Measurements from ENCODE around the gene ZBTB21.

DNA sequence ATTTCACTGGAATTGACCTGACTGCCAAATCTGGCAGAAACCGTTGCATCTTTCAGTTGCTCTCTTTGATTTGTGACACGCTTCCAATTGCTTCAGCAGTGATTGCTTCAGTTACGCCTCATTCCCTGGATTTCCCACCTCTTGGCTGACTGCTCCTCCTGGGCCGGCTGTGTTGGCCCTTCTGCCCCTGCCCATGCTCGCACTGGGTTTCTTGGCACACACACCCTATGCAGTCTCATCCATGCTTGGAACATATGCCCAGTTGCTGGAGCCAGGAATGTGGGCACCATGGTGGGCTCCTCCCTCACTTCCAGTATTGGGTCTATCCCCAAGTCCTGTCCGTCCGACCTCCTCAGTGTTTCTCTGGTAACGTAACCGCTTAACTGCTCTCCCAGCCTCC is 2.2 kb upstream of the ZBTB21 start:
- no peak for TF ChIP-seq CEBPB (IDR thresholded peaks at IDR 0.05)
- TF ChIP-seq, protein P1, sequence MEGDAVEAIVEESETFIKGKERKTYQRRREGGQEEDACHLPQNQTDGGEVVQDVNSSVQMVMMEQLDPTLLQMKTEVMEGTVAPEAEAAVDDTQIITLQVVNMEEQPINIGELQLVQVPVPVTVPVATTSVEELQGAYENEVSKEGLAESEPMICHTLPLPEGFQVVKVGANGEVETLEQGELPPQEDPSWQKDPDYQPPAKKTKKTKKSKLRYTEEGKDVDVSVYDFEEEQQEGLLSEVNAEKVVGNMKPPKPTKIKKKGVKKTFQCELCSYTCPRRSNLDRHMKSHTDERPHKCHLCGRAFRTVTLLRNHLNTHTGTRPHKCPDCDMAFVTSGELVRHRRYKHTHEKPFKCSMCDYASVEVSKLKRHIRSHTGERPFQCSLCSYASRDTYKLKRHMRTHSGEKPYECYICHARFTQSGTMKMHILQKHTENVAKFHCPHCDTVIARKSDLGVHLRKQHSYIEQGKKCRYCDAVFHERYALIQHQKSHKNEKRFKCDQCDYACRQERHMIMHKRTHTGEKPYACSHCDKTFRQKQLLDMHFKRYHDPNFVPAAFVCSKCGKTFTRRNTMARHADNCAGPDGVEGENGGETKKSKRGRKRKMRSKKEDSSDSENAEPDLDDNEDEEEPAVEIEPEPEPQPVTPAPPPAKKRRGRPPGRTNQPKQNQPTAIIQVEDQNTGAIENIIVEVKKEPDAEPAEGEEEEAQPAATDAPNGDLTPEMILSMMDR (IDR thresholded peaks at IDR 0.05) = no peak
- TF ChIP-seq BHLHE40 (IDR thresholded peaks at IDR 0.05; ENCODE audit: low read depth, low read length) = no peak
- no peak for TF ChIP-seq RNF2 (IDR thresholded peaks at IDR 0.05; ENCODE audit: borderline replicate concordance, low read depth)
- TF ChIP-seq, protein P2, sequence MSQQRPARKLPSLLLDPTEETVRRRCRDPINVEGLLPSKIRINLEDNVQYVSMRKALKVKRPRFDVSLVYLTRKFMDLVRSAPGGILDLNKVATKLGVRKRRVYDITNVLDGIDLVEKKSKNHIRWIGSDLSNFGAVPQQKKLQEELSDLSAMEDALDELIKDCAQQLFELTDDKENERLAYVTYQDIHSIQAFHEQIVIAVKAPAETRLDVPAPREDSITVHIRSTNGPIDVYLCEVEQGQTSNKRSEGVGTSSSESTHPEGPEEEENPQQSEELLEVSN (IDR thresholded peaks at IDR 0.05; ENCODE audit: borderline replicate concordance, low read depth) = no peak
- no peak for TF ChIP-seq EP300 (IDR thresholded peaks at IDR 0.05)
- TF ChIP-seq ZFP36 (IDR thresholded peaks at IDR 0.05; ENCODE audit: borderline replicate concordance, partially characterized antibody) = no peak
- TF ChIP-seq, protein P3, sequence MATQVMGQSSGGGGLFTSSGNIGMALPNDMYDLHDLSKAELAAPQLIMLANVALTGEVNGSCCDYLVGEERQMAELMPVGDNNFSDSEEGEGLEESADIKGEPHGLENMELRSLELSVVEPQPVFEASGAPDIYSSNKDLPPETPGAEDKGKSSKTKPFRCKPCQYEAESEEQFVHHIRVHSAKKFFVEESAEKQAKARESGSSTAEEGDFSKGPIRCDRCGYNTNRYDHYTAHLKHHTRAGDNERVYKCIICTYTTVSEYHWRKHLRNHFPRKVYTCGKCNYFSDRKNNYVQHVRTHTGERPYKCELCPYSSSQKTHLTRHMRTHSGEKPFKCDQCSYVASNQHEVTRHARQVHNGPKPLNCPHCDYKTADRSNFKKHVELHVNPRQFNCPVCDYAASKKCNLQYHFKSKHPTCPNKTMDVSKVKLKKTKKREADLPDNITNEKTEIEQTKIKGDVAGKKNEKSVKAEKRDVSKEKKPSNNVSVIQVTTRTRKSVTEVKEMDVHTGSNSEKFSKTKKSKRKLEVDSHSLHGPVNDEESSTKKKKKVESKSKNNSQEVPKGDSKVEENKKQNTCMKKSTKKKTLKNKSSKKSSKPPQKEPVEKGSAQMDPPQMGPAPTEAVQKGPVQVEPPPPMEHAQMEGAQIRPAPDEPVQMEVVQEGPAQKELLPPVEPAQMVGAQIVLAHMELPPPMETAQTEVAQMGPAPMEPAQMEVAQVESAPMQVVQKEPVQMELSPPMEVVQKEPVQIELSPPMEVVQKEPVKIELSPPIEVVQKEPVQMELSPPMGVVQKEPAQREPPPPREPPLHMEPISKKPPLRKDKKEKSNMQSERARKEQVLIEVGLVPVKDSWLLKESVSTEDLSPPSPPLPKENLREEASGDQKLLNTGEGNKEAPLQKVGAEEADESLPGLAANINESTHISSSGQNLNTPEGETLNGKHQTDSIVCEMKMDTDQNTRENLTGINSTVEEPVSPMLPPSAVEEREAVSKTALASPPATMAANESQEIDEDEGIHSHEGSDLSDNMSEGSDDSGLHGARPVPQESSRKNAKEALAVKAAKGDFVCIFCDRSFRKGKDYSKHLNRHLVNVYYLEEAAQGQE (IDR thresholded peaks at IDR 0.05) = no peak
- no peak for TF ChIP-seq PHF8 (IDR thresholded peaks at IDR 0.05; ENCODE audit: borderline replicate concordance, low read depth)
- TF ChIP-seq ESRRA (IDR thresholded peaks at IDR 0.05; ENCODE audit: borderline replicate concordance, low read length) = no peak
- no peak for TF ChIP-seq MYC (IDR thresholded peaks at IDR 0.05; ENCODE audit: borderline replicate concordance, low read length)
- TF ChIP-seq, protein P4, sequence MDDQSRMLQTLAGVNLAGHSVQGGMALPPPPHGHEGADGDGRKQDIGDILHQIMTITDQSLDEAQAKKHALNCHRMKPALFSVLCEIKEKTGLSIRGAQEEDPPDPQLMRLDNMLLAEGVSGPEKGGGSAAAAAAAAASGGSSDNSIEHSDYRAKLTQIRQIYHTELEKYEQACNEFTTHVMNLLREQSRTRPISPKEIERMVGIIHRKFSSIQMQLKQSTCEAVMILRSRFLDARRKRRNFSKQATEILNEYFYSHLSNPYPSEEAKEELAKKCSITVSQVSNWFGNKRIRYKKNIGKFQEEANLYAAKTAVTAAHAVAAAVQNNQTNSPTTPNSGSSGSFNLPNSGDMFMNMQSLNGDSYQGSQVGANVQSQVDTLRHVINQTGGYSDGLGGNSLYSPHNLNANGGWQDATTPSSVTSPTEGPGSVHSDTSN (IDR thresholded peaks at IDR 0.05) = no peak
- TF ChIP-seq SMC3 (IDR thresholded peaks at IDR 0.05) = no peak
- TF ChIP-seq GATA3 (IDR thresholded peaks at IDR 0.05; ENCODE audit: borderline replicate concordance) = no peak

Data from A549 (cell line).